ENCODE data around the gene LORICRIN.

LORICRIN gene

DNA sequence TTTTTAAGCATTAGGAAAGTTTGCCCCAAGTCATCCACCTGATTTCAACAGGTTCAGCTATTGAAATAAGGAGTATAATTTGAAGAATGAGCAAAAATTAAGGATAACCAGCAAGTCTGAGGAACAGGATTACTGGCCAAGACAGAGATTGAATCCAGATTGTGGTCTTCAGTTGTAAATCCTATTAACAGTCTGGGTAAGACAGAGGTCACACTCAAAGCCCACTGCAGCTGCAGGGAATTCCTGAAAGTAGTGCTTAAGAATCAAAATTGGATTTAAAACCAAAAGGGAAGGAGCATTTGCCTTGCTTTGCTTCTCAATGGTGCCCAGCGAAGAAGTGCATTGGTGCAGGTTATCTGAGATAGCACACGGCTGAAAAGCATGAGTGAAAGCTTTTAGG is 6.4 kb upstream of the LORICRIN start:
- ChIA-PET POLR2A (ENCODE audit: low non-redundant PET) (no interaction called here), CTCF (interaction anchor here (1.0 kb wide), 1 partner anchor 229 kb away, joined by 3 read pairs; no protein-coding TSS in a partner anchor)
- TF ChIP-seq, protein P1, sequence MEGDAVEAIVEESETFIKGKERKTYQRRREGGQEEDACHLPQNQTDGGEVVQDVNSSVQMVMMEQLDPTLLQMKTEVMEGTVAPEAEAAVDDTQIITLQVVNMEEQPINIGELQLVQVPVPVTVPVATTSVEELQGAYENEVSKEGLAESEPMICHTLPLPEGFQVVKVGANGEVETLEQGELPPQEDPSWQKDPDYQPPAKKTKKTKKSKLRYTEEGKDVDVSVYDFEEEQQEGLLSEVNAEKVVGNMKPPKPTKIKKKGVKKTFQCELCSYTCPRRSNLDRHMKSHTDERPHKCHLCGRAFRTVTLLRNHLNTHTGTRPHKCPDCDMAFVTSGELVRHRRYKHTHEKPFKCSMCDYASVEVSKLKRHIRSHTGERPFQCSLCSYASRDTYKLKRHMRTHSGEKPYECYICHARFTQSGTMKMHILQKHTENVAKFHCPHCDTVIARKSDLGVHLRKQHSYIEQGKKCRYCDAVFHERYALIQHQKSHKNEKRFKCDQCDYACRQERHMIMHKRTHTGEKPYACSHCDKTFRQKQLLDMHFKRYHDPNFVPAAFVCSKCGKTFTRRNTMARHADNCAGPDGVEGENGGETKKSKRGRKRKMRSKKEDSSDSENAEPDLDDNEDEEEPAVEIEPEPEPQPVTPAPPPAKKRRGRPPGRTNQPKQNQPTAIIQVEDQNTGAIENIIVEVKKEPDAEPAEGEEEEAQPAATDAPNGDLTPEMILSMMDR (conservative IDR thresholded peaks at IDR 0.05; ENCODE audit: low read depth), result no peak
- H3K27ac ChIP-seq, result no peak overlapping the region
- DNase-seq (ENCODE audit: low spot score), result no peak

DNA sequence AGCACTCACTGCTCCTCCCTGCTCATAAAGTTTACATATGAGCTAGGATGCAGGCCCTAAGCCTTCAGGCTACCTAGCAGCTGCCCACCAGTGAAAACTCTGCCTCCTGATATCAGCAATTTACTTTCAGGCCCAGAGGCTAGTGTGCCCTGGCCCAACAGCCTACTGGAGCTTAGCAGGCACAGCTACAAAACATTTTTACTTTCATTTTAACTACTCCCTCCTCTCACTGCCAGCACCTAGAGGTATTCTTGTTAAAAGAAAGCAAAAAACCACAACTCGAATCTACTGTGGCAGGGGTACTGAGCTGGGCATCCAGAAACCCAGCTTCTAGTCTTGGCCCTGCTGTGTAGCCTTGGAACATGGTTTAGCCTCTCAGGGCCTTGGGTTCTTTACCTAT is 5.8 kb upstream of the LORICRIN start:
- TF ChIP-seq, protein P1 (conservative IDR thresholded peaks at IDR 0.05; ENCODE audit: low read depth), result no peak
- CTCF ChIA-PET, result interaction anchor here (1.0 kb wide), 1 partner anchor 228 kb away, joined by 3 read pairs; no protein-coding TSS in a partner anchor
- POLR2A ChIA-PET (ENCODE audit: low non-redundant PET), result no interaction called here
- no peak for DNase-seq (ENCODE audit: low spot score)
- no peak overlapping the region for H3K27ac ChIP-seq

DNA sequence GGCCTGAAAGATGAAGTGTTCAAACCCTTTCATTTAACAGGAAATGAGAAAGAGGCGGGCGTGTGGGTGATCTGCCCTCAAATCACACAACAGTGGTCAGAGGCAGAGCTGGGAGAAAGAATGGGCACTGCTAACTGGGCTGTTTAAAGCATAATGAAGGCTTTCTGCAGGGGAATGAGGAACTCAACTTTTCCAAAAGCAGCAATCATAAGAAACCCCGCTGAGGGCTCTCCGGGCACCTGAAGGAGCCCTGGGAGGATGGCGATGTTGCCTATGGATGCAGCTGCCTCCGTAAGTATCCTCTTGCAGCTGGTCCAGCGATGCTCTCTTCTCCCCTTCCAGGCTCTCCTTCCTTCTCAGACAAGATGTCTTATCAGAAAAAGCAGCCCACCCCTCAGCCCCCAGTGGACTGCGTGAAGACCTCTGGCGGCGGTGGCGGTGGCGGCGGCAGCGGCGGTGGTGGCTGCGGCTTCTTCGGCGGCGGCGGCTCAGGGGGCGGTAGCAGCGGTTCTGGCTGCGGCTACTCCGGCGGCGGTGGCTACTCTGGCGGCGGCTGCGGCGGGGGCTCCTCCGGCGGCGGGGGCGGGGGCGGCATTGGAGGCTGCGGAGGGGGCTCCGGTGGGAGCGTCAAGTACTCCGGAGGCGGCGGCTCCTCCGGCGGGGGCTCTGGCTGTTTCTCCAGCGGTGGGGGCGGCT is 1.2 kb downstream of the LORICRIN start:
- ChIA-PET CTCF (interaction anchor here (0.5 kb wide), 1 partner anchor 22 kb away, joined by 4 read pairs; no protein-coding TSS in a partner anchor), POLR2A (ENCODE audit: low non-redundant PET) (no interaction called here)
- no peak overlapping the region for H3K27ac ChIP-seq
- no peak for DNase-seq (ENCODE audit: low spot score)
- TF ChIP-seq, protein P1 (conservative IDR thresholded peaks at IDR 0.05; ENCODE audit: low read depth), result no peak

DNA sequence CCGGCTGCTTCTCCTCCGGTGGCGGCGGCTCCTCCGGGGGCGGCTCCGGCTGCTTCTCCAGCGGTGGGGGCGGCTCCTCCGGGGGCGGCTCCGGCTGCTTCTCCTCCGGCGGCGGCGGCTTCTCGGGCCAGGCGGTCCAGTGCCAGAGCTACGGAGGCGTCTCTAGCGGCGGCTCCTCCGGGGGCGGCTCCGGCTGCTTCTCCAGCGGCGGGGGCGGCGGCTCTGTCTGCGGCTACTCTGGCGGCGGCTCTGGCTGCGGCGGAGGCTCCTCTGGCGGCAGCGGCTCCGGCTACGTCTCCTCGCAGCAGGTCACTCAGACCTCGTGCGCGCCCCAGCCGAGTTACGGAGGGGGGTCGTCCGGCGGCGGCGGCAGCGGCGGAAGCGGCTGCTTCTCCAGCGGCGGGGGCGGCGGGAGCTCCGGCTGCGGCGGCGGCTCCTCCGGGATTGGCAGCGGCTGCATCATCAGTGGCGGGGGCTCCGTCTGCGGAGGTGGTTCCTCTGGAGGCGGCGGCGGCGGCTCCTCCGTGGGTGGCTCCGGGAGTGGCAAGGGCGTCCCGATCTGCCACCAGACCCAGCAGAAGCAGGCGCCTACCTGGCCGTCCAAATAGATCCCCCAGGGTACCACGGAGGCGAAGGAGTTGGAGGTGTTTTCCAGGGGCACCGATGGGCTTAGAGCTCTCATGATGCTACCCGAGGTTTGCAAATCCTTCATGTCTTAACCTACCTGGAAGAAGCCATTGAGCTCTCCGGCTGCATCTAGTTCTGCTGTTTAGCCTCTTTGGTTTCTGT is 2.0 kb downstream of the LORICRIN start:
- TF ChIP-seq, protein P1 (conservative IDR thresholded peaks at IDR 0.05; ENCODE audit: low read depth), result no peak
- no peak overlapping the region for H3K27ac ChIP-seq
- ChIA-PET CTCF (interaction anchor here (0.5 to 1.4 kb wide), 7 partner anchors 10 to 392 kb away, joined by 3 to 4 read pairs (median 4); no protein-coding TSS in a partner anchor), POLR2A (ENCODE audit: low non-redundant PET) (no interaction called here)
- peak; percentile 19 for DNase-seq (ENCODE audit: low spot score)

DNA sequence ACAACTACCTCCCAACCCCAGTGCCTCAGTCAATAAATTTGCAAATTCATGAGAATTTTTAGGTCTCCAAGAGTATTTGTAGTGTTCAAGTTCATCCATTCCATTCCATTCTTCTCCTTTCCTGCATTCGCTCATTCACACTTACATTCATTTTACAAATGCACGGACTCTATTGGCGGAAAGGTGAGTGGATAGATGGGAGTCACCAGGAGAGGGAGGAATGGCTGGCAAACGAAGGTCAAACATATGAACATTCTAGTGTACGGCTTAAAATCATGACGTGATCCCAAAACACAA is 2.5 kb downstream of the LORICRIN start:
- POLR2A ChIA-PET (ENCODE audit: low non-redundant PET), result no interaction called here
- H3K27ac ChIP-seq, result no peak overlapping the region
- CTCF ChIA-PET, result interaction anchor here (0.6 to 1.4 kb wide), 6 partner anchors 10 to 392 kb away, joined by 3 to 4 read pairs (median 4); no protein-coding TSS in a partner anchor
- no peak for DNase-seq (ENCODE audit: low spot score)
- TF ChIP-seq, protein P1 (conservative IDR thresholded peaks at IDR 0.05; ENCODE audit: low read depth), result no peak

DNA sequence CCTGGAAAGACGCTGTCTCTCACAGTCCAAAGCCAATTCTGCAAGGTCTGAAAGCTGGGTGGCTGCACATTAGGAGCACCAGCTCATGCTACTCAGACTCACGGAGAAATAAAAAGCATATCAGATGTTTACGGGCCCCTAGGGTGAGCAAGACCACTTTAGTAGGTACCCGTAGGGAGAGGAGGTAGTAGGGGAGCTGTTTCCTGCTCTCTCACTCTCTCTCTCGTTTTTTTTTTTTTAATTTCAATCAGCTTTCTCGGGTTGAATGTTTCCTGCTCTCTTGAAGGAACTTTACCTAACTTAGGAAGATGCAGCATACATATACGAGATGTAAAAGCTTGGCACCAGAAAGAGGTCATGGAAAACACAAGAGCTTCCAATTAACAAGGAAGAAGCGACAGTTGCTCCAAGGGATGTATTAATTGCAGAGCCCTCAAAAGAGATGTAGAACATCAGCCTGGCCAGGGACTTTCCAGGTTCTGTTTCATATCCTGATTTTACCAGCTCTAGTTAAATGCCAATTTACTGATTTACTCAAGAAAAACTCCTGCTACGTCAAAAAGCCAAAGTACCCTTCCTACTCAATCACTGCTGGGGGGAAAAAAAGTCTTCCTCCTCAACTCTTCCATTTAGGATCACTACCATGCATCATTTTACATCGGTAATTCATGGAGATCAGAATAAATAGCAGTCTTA is 3.1 kb downstream of the LORICRIN start:
- ChIA-PET CTCF (interaction anchor here (0.5 to 1.4 kb wide), 6 partner anchors 11 to 620 kb away, joined by 3 to 5 read pairs (median 3); no protein-coding TSS in a partner anchor), POLR2A (ENCODE audit: low non-redundant PET) (no interaction called here)
- no peak for DNase-seq (ENCODE audit: low spot score)
- no peak overlapping the region for H3K27ac ChIP-seq
- TF ChIP-seq, protein P1 (conservative IDR thresholded peaks at IDR 0.05; ENCODE audit: low read depth), result no peak

Measured in RWPE1 (cell line).